Eye (tissue), 1 donor: ENCODE measurements around the gene POU3F3.

ENCODE experiments used
- DNase-seq: peaks from one replicate; pipeline ENCODE4 v3.0.0-alpha.2; 2015

The POU3F3 gene

DNA sequence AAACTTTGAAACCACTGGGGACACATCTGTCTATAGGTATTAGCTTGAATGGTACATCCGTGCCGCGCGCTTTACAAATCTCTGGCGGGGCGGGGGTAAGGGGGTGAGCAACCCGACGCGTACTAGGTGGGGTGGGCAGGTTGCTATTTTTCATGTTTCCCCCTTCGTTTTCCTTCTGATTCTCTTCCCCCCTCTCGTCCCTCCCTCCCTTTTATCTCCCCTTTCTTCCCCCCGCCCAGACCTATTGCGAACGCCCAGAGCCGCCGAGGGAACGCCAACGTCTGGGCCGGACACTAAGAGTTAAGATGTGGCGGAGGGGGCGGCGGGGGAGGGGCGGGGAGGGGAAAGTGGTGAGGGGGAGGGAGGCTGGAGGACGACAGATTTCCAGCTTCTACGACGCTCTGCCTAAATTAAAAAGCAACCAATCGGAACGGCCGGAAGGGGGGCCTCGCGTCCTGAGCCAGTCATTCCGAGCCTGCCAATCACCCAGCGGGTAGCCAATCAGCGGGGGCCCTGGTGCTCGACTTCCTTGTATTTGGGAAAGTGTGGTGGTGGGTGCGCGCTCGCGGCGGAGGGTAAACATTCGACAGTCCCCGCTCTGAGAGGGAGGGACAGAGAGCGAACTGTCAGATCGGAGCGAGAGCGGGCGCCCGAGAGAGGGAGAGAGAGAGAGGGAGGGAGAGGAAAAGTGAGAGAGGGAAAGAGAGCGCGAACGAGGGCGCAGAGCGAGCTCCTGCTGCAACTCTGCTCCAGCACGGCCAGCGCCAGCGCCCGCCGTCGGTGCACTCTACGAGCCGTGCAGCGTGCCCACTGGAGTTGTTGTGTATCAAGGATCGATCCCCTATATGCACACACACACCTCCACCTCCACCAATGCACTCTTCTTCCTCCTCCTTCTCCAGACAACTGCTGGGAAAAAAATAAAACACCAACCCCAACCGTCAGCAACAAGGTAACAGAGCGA, at the start of gene POU3F3:
TSS of gene POU3F3 (plus strand) at position 582 of the 964 bp plus-strand sequence. CDS start 1,396 bp downstream, outside the sequence.
- peak; percentile 97 for DNase-seq

DNA sequence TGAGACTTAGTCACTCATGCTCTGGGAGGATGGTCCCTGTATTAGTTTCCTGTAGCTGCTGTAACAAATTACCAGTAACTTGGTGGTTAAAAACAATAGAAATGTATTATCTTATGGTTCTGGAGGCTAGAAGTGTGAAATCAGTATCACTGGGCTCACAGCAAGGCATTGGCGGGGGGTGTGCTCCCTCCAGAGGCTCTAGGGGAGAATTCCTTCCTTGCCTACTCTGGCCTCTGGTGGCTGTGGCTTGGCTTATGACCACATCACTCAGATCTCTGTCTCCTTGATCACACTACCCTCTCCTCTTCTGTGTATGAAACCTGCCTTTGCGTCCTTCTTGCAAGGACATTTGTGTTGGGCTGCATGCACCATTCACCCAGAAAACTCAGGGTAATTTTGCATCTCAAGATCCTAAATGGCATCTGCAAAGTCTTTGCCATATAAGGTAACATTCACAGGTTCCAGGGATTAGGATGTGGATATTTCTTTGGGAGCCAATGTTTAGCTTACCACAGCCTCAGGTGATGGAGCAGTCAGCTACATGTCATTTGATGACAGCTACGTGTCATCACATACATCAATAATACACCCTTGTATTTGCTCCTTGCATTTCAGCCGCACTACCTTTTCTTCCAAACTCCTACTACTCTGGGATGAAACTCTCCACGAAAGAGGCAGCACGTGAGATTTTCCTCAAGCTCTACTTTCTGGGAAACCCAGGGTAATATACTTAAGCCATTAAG, 49.6 kb upstream of the POU3F3 start:
- no peak for DNase-seq

DNA sequence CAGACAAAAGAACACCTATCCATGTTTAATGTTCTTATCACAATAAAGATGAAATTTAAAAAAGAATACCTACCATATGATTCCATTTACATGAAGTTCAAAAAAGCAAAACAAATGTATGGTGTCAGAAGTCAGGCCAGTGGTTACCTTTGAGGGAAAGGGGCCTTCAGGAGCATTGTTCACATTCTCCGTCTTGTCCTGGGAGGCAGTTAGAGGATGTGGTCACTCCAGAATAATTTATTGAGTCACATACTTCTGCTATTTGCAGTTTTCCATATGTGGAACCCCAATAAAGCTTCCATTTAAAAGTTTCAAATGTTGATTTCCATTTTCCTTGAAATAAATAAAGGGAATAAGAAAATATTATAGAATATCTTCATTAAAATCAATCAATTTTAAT, 41.6 kb upstream of the POU3F3 start:
- DNase-seq, result no peak

DNA sequence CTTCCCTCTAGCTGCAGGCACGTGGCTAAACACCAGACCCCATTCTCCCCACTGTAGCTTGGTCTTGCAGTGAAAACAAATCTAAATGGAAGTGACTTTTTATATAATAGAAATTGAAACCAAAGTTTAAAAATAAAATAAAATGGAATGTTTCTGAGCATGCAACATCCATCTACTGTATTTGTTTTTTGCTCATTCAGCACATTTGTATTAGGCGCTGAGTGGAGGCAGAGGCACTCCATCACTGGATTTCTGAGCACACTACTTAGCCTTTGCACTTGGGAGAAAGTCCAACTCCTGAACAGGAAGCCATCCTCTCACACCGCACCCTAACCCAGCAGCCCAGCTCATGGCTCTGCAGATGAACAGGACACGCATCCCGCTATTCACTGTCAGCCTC, 37.8 kb upstream of the POU3F3 start:
- DNase-seq, result no peak

DNA sequence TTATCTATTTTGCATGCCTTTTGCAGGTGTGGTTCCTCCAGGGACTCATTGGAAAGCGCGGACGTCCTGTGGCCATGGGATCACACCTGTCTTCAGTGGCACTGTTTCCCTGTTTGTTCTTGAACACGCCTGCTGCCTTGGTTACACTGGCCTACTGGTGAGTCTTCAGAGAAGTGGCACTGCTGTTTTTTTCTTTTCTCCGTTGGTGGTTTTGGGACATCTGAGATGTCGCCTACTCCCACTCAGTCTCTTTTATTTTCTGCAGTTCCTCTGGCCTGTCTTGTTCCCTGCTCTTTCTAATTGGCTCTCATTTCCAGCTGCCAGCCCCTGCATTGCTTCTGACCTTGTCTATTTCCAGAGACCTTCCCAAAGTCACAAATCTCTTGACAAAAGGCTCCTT, 35.7 kb upstream of the POU3F3 start:
- no peak for DNase-seq

DNA sequence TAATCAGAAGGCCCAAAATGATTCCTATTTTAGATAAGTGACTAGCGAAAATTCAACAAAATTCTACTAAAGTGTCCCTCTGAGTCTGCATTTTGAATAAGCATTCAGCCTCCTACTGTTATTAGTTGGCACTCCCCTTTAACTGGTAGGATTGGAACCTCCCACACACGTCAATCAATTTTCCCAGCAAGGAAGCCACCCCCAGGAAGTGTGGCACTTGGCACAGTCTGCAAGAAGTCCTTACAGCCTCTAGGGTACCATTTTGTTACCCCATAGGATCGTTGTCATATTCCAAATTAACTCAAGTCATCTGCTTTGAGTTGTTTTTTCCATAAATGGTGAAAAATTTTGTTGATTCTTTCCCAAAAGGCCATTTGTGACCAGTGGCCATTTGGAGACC, 33.8 kb upstream of the POU3F3 start:
- DNase-seq, result no peak

DNA sequence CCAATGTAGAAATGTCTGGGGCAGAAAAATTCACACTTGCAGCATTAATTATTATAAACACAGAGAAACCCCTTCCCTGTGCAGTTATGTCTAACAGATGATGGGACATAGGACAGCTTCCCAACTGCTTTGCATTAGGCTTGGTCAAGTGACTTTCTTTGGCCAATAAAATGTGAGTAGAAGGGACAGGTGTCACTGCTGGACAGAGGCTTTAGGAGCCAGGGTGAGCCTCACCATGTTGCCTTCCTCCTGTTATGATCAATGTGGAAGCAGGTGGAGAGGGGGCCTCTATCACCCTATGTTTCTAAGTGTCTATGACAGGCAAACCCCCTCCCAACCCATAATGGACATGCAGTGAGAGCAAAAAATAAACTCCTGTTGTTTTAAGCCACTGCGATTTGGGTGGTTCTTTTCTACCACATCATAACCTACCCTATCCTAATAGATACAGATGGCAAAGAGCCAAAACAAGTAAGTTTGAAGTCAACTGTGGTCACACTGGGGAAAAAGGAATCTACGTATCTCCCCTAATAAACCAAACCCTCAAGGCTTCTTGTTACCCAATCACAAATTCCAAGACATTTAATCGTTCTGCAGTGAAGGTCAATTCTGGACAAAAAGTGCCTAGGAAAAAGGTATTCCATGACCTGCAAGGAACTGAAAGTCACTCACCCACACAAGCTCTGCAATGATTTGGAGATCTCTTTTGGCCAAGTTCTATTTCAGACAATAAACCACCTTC, 28.6 kb upstream of the POU3F3 start:
- DNase-seq, result no peak

DNA sequence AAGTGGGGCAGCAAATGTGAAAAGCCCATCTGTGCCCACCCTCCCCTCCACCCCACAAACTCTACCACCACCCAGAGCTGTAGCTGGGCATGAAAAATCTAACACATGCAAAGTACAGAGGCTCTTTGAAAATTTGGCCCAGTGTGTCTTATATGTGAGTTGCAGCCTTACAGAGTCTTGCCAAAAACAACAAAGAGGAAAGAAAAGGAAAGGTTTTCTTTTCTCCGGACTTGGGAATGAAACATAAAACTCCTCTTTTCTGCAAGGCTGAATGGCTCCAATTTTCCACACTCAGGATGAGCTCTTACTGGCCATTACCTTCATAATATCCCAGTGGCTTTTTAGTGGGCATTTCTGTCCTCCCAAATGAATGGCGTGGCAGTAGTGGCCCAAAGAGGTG, 27.9 kb upstream of the POU3F3 start:
- no peak for DNase-seq

DNA sequence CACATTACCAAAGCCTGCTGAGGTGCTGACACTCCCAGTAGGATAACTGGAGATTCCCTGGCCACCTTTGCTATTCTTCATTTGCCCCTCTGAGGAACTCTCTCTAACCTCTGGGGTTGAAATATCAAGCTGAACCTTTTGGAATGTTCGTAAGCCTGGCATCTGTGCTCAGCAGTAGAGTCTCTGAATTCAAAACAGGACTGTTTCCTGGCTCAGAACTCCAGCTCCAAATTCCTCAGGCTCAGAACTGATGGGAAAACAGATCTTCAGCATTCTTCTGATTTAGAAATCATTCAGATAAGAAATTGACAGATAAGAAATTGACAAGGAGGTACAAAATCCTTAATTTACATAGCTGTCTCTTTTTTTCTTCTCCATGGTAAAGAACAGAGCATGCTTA, 22.2 kb upstream of the POU3F3 start:
- no peak for DNase-seq

DNA sequence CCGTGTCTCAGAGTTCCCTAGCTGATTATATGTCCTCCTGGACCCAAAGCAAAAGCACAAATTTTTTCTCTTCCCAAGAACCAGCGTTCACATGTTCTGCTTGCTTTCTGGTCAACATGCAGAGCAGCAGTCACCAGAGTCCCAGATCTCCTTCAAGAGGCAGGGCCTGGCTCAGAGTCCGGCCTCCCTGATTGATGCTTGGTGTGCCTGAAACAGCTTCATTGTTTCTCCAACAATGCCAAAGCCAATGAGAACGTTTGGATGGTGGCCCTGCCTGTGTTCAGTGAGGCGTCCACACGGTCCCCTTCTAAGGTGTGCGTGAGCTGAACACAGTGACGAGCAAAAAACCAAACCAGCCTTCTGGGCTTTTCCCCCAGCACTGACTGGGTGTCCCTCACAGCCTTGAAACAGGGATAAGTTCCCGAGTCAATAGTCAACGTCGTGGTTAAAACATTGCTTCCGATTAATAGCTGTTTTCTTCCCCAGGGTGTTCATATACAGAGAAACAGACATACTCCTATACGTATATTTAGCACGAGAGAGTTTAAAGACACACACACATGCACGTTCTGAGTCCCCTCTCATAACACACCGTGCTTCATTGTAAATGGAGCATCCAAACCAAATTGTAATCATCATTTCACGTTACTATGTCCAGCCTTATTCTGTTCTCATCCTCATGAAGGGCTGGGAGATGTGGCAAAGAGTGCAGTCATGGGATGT, 19.3 kb upstream of the POU3F3 start:
- no peak for DNase-seq

DNA sequence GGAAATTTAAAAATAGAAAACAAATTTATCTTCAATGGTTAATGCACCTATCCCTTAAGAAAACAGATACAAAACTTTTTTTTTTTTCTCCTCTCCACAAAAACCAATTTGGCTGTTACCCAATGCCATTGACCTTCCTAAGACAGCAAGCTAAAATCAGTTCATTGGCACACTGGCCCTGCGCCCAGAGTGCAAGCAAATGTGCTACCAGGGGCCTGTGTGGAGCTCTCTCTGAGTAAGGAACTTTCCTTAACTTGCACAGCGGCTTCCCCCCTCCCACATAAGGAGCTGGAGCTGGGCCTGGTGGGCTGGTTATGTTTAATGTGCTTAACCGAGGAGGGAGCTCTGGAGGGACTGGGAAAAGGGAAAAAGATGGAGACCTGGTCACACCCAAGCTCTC, 17.6 kb upstream of the POU3F3 start:
- DNase-seq, result no peak

DNA sequence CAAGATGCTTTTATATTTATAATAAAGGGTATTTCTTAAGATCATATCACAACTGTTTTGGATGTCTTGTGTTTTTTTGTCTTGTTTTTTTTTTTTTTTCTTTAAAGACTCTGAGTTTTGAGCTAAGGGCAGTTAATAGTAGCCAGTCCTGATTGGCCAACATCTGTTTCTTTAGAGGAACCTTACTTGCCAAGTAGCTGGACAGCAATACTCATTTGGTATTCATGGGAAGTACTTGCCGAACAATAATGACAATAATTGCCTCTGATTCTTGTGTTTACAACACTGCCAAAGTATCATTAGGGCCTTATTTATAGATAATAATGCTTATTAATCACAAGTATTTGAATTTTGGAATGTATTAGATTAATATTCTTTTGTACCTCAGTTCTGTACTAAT, 17.1 kb upstream of the POU3F3 start:
- DNase-seq, result no peak

DNA sequence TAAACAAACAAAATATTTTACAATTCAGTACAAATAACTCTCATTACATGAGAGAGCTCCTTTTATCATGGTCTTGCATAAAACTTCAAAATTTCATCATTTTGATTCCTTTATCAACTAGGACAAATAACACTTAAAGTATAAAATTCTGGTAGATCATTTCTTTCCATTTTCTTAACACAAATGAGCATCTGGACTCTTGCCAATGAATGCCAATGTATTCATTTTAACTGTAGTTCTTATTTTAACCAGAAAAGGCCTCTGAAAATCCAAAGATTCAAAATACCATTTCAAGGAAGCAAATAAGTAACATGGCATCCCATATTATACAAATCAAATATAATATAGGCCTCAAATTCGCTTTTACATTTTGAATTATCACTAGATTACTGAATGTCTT, 13.8 kb upstream of the POU3F3 start:
- no peak for DNase-seq

DNA sequence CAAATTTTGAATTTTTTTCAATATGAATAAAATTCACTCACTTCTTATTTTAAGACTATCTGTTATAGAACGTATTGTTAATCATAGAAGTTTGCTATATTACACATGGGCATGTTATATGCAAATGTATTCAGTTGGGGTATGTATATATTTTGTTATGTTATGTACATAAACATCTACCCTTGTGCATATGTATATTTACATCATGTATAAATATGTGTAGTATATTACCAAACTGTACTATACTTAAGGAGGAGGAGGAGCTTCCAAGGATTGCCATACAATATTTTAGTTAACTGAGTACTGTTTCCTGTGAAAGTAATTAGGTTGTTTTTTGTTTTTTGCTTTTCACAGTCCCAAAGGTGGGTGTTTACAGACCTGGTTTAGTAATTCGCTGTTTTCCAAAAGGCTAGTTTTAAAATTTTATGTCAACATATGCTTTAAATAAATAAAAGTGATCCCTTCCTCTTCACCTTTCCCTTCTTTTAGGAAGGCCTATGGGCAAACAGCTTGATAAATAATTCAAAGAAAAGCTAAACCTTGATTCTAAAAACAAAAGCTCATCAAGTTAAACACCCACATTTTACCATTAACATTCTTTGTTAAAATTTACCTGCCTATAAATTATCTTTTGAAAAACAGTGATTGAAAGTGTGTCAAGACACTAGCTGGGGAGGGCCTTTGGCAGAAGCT, 12.9 kb upstream of the POU3F3 start:
- no peak for DNase-seq

DNA sequence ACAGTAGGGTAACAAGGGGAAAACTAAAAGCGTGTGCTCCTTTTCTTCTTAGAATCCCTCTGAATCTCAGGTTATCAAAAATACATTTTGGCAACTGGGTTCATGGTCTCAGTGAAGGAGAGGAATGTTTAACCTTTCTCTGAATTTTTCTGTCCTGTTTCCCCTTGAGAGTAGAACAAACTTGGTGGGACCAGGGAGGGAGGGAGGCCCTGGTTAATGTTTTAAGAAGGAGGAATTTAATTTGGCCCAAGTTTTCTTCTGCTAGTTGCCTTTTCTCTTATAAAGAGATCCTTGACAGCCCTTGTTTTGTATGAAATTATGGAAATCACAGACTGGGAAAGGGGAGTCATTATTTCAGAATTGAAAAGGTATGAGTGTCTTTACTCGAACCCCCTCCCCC, 12.2 kb upstream of the POU3F3 start:
- DNase-seq, result no peak

DNA sequence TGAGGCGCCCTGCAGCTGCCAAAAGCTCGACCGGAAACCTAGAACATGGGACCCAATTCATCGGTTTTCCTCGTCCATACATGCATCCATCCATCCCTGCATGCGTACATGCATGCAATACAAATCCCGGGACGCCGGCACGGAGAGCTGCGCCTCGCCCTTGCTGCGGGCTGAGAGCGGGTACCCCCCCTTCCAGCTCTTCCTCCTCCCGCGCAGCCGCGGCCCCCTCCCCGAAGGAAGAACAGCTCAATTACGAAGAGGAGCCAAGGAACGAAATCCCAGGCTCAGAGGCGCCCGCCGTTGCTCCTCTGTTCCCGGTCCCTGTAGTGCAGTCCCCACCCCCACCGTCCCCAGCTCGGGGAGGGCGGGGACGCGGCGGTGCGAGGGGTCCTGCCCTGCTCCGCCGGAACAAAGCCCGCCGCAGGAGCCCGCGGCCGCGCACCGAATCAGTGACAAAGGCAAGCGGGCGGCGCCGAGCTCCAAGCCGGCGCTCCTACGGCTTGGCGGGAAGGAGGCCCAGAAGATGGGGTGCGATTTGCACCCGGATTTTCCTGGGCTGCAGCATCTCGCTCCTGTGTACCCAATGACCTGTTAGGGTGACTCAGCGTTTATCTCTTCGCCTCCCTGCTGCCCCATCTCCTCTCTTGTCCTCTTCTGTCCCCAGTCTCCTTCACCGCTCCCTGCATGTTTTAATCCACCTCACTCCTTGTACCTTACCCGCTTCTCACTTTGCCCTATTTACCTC, 8.9 kb upstream of the POU3F3 start:
- DNase-seq, result peak; percentile 81

DNA sequence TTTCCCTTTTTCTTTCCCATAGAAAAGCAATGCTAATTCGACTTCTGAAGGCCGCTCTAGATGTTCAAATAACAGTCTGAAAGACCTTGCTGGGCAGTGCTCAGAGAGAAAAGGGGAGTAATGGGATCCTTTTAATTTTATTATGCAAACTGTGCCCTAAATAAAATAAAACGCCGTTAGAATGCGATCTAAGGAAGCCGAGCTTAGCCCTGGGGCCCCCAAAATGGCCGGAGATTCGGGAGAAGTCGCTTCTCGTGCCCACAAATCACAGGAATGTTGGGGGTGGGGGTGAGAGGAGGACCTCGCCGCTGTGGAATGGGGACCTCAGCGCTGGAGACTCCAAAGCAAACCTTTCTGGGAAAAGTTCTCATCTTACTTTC, 8.4 kb upstream of the POU3F3 start:
- no peak for DNase-seq

DNA sequence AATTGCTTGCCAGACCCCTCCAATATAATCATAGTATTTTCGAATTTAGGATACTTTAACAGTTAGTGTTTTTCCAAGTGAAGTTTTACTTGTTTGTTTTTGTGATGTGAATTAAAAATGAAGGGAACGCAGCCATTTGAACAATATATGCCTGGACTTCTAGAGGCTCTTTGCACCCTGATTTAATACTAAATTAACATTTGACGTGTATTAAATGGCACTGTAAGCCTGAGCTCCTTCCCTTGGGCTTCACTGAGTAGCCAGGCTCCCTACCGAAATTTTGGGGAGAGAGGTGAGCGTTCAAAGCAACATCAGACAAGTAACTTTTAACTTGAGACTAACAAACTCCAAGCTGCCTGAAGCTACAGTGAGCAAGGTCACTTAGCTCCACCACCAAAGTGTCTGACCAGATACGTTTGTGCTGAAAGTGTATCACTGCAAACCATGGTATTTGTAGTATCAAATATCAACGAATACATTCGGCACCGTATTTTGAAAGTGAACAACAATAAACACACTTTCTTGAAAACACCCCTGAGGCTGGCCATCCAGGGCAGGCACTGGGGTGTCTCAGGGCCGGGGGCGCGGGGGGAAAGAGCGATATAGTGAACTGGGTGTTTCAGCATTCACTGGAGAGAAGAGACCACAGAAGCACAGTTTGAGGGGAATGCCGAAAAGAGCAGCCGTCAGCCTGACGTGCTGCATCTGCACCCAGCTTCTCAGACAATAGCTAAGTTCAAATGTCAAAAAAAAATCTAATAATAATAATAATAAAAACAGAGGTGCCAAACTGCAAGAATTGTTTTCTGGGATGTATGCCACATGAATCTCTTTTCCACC, 7.7 kb upstream of the POU3F3 start:
- peak; percentile 63 for DNase-seq

DNA sequence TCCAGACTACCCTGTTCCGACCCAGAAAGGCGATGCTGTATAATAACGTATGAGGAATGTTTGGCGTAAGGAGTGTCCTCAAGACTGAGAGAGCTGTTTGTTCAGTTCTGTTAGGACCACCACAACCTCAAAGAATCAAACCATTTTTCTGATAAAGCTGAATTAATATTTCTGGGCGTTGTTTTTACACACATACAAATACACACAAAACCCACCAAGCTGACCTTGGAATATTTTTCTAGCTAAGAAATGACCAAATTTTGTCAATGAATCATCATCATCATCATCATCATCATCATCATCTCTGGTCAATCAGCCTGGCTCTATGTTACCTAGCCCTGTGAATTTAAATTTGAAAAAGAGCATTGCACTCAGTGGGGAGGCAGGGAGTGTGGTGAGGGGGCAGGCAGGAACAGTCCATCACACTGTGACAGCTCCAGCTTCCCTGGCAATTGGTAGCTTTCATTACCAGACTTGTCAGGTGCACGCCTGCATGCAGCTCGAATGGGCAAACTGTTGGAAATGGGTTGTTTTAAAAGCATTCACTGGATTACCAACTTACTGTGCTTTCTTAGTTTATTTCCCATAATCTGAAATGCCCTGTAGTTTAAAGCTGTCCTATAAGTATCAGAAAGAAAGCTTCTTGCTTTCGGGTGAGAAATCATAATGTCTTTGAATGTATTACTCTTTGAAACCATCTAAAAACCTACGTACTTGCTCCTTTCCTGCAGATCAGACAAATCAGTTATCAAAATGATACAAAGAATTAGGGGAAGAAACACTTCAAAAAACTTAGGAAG, 6.9 kb upstream of the POU3F3 start:
- peak; percentile 44 for DNase-seq
